Thoracic aorta (tissue), 2 donors: ENCODE results near the gene ANKRD13A. TPM values are rescaled to one million over a fixed set of nuclear protein-coding genes. Genes with fewer than 3 reads are reported as not detected.
"Not testable (repeated sequence)": the region's sequence is repeated elsewhere in the genome, so short reads cannot be mapped to it uniquely, and the experiment has no call there.

ENCODE experiments used
- ATAC-seq: fragments of 150-250 bp; one replicate; pipeline ENCODE4 v1.8.0; 2017; ENCODE audit warnings: low read depth; ENCODE audit not compliant: insufficient number of reproducible peaks, low FRiP score
- DNase-seq: peaks from one replicate; pipeline ENCODE4 v3.0.0-alpha.2; 2020; ENCODE audit warnings: low spot score
- H3K27ac ChIP-seq, 2 donors: fragments of 200-600 bp; sonication (generic); 1 replicate in 1 of 2; 2 replicates in 1 of 2; pipeline ENCODE4 v1.5.1; 2016; ENCODE audit warnings: mild to moderate bottlenecking in 2 of 2, moderate library complexity in 2 of 2
- H3K27me3 ChIP-seq: fragments of 200-600 bp; sonication (generic); replicated peaks from 2 replicates; pipeline ENCODE4 v1.6.0; 2016; ENCODE audit warnings: mild to moderate bottlenecking; ENCODE audit not compliant: insufficient read depth
- H3K36me3 ChIP-seq: fragments of 200-600 bp; sonication (generic); one replicate; pipeline ENCODE4 v1.5.1; 2016
- H3K4me1 ChIP-seq, 2 donors: fragments of 200-600 bp; sonication (generic); 1 replicate in 1 of 2; 2 replicates in 1 of 2; pipeline versions ENCODE4 v1.5.1 to v1.6.0; 2016; ENCODE audit warnings: low read depth in 2 of 2, mild to moderate bottlenecking in 1 of 2; ENCODE audit not compliant: control insufficient read depth in 1 of 2
- H3K4me3 ChIP-seq: fragments of 200-600 bp; sonication (generic); 2 replicates; pipeline ENCODE4 v1.5.1; 2016; ENCODE audit warnings: mild to moderate bottlenecking
- H3K9me3 ChIP-seq: fragments of 200-600 bp; sonication (generic); 2 replicates; pipeline ENCODE4 v1.5.1; 2016
- total RNA-seq, 2 donors: library from RNA; depleted of rRNA; stranded (reverse); fragments of >200 nt; gene quantifications; one replicate each; pipeline versions ENCODE4 v1.1.0 to v1.2.3, GENCODE V29; 2016
- TF ChIP-seq, protein P1 (sequence below): fragments of 200-600 bp; sonication (generic); IDR thresholded peaks from one replicate; pipeline ENCODE4 v1.5.1; 2019; ENCODE audit warnings: antibody characterized with exemption

ANKRD13A gene
- total RNA-seq, 2 donors from 2014 or later = 69.1 to 83.7 TPM

DNA sequence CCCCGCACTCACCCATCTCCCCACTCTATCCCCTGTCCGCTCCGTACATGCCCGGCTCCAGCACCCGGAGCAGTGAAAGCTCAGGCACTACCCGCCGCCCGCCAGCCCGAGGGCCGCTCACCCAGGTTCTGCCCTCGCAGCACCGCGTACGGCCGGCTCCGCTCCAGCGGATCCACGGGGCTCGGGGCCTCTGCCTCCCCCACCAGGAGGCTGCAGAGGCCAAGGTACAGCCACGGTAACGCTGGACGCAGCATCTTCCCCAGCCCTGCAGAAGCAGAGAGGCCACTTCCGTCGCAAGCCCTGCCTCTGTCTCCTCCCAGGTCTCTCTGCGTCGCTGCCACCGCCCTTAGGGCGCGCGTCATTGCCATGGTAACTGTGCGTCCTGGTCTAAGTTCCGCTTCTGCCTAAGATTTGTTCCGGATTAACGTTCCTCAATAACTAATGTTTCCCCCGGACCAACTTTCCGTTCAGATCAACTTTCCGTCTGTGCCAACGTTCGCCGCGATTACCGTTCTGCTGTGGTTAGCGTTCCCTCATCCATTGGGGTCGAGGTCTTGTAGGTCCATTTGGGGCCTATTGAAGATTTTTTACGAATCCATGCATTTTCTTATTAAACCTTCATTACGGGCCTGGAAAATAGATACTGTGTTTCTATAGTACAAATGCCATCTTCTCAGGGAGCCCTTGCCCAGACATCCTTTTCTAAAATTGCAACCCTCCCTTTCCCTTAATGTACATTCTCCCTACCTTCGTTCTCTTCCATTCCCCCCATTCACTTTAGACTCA lies 49.2 kb downstream of the ANKRD13A start, which contains the start of gene C12orf76:
Gene C12orf76 (minus strand): TSS at position 281 of the 786 bp plus-strand sequence. CDS start 27 bp downstream, at position 254.
- ATAC-seq (peak; percentile 96), DNase-seq (peak; percentile 83)
- TF ChIP-seq, protein P1, sequence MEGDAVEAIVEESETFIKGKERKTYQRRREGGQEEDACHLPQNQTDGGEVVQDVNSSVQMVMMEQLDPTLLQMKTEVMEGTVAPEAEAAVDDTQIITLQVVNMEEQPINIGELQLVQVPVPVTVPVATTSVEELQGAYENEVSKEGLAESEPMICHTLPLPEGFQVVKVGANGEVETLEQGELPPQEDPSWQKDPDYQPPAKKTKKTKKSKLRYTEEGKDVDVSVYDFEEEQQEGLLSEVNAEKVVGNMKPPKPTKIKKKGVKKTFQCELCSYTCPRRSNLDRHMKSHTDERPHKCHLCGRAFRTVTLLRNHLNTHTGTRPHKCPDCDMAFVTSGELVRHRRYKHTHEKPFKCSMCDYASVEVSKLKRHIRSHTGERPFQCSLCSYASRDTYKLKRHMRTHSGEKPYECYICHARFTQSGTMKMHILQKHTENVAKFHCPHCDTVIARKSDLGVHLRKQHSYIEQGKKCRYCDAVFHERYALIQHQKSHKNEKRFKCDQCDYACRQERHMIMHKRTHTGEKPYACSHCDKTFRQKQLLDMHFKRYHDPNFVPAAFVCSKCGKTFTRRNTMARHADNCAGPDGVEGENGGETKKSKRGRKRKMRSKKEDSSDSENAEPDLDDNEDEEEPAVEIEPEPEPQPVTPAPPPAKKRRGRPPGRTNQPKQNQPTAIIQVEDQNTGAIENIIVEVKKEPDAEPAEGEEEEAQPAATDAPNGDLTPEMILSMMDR = no peak
- H3K4me1 ChIP-seq = peaks cover 3 to 20% of the 10 kb centered on the region in 2 donors
- peaks cover 5% of the 10 kb centered on the region for H3K36me3 ChIP-seq
- no peaks in the 10 kb centered on the region for H3K9me3 ChIP-seq
- H3K27me3 ChIP-seq = no peaks in the 10 kb centered on the region
- peak within 1 kb of the TSS; percentile 72 for H3K4me3 ChIP-seq
- H3K27ac ChIP-seq = peak within 1 kb of the TSS; percentile 57 to 60

DNA sequence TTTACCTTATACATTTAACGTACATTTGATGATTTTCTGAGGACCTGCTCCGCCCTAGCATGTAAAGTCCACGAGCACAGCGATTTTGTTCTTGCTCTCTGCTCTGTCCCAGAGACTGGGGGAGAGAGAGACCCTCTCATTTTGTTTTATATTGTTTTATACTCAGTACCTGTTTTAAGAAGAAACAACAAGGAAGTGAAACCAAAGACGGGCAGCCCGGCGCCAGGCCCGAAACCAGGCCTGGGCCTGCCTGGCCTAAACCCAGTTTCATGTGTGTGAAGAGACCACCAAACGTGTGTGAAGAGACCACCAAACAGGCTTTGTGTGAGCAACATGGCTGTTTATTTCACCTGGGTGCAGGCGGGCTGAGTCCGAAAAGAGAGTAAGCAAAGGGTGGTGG lies 49.8 kb downstream of the ANKRD13A start:
- Histone ChIP-seq H3K4me1 (peaks cover 3 to 20% of the 10 kb centered on the region in 2 donors), H3K4me3 (peak overlapping the region; percentile 72), H3K27ac (peak overlapping the region; percentile 57 to 60)
- H3K36me3 ChIP-seq, H3K9me3 ChIP-seq, DNase-seq, H3K27me3 ChIP-seq: not testable (repeated sequence)
- peak; percentile 19 for ATAC-seq

DNA sequence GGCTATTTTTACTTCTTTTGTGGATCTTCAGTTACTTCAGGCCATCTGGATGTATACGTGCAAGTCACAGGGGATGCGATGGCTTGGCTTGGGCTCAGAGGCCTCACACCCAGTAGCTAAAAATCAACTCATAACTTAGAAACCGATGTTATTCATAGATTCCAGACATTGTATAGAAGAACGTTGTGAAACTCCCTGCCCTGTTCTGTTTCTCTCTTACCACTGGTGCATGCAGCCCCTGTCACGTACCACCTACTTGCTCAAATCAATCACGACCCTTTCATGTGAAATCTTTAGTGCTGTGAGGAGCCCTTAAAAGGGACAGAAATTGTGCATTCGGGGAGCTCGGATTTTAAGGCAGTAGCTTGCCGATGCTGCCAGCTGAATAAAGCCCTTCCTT lies 50.4 kb downstream of the ANKRD13A start:
- H3K27me3 ChIP-seq, DNase-seq, H3K27ac ChIP-seq, H3K4me3 ChIP-seq, H3K9me3 ChIP-seq, ATAC-seq, H3K36me3 ChIP-seq: not testable (repeated sequence)
- H3K4me1 ChIP-seq = peaks cover 3 to 20% of the 10 kb centered on the region in 2 donors

DNA sequence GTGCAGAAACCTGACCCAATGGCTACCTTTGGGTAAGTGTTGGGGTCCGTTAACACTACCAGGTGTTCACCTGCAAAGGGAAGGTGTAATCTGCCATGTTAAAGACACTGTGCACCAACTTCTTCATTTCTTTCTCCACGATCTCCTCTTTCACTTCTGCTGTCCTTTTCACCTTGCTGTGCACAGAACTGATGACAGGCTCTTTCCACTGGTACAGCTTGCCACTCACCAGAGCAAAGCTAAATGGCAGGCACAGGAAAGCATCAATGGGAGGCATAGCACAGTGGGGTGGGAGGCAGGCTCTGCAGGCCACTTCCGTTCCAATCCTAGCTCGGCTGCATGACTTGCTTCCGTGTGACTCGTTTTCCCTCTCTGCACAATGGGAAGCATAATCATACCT lies 51.7 kb downstream of the ANKRD13A start:
- TF ChIP-seq, protein P1 = no peak
- DNase-seq (no peak), ATAC-seq (no peak)
- no peaks in the 10 kb centered on the region for H3K36me3 ChIP-seq
- no peak overlapping the region for H3K27ac ChIP-seq
- H3K4me1 ChIP-seq = peaks cover 3 to 20% of the 10 kb centered on the region in 2 donors
- H3K9me3 ChIP-seq = no peaks in the 10 kb centered on the region
- no peak overlapping the region for H3K4me3 ChIP-seq
- no peaks in the 10 kb centered on the region for H3K27me3 ChIP-seq

DNA sequence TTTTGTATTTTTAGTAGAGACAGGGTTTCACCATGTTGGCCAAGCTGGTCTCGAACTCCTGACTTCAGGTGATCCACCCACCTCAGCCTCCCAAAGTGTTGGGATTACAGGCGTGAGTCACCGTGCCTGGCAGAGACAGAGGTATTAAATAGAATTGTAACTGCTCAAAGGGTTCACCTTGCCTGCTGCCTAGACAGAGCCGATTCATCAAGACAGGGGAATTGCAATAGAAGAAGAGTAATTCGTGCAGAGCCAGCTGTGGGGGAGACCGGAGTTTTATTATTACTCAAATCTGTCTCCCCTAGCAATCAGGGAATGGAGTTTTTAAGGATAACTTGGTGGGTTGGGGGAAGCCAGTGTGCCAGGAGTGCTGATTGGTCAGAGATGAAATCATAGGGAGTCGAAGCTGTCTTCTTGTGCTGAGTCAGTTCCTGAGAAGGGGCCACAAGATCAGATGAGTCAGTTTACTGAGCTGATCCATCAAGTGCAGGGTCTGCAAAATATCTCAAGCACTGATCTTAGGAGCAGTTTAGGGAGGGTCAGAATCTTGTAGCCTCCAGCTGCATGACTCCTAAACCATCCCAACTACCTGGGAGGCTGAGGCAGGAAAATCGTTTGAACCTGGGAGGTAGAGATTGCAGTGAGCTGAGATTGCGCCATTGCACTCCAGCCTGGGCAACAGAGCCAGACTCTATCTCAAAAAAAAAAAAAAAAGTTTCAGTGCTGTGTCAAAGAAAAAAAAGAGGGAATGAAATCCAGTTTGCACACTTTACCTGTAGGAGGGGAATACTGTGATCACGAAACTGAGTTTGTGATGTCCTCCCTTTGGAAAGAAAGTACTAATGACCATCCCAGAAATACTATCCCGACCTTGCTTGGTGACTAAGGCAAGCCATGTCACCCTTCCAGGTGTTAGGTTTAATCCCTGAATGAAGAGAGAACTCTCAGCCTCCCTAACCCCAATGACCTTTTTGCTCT lies 56.4 kb downstream of the ANKRD13A start:
- not testable (repeated sequence) for H3K4me3 ChIP-seq, H3K27ac ChIP-seq, ATAC-seq, DNase-seq, H3K9me3 ChIP-seq, H3K36me3 ChIP-seq, H3K4me1 ChIP-seq, H3K27me3 ChIP-seq

DNA sequence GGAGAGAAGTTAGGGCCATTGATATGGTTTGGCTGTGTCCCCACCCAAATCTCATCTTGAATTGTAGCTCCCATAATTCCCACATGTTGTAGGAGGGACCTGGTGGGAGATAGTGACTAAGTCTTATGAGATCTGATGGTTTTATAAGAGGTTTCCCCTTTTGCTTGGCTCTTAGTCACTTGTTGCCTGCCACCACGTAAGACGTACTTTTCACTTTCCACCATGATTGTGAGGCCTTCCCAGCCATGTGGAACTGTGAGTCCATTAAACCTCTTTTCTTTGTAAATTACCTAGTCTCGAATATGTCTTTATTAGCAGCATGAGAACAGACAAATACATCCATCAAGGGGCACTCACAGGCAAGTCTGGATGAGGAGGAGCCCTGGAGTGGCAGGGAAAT lies 57.4 kb downstream of the ANKRD13A start:
- ATAC-seq, DNase-seq, H3K4me3 ChIP-seq, H3K27me3 ChIP-seq, H3K36me3 ChIP-seq, H3K9me3 ChIP-seq, H3K4me1 ChIP-seq, H3K27ac ChIP-seq: not testable (repeated sequence)
